SH-SY5Y (cell line): ENCODE data around the gene RAB11FIP2.

Source experiments
- GATA2 ChIP-seq: IDR thresholded peaks from 2 replicates; pipeline ENCODE4 v1.6.1; 2011; ENCODE audit warnings: mild to moderate bottlenecking, low read depth, low read length
- GATA3 ChIP-seq: IDR thresholded peaks from 2 replicates; pipeline ENCODE4 v1.6.1; 2011; ENCODE audit warnings: low read depth, mild to moderate bottlenecking, low read length, moderate library complexity

GRCh38 chr10:117993166-117993565 is 53.6 kb downstream of the RAB11FIP2 start:
- TF ChIP-seq GATA2 (no peak), GATA3 (no peak)
